Endothelial cell of umbilical vein (primary cell): Measurements from ENCODE around the gene SPACA7. TPM values are rescaled to one million over a fixed set of nuclear protein-coding genes. Genes with fewer than 3 reads are reported as not detected.

Source experiments
- BruUV-seq: library from RNA; stranded (reverse); fragments of 400-500 nt; replicated peaks from 2 replicates; lab custom pipeline; 2021; lab: Mats Ljungman, UMichigan
- CTCF ChIA-PET: fragments of 300-600, 350-600 bp; sonication (Branson Sonifier 250); formaldehyde crosslinking; loops from one replicate; lab custom pipeline; 2021; ENCODE audit warnings: antibody characterized with exemption, inconsistent platforms; lab: Charles Lee
- POLR2A ChIA-PET: fragments of 300-600, 350-600 bp; sonication (Branson Sonifier 250); formaldehyde crosslinking; loops from one replicate; lab custom pipeline; 2021; ENCODE audit warnings: antibody characterized with exemption, inconsistent platforms; lab: Charles Lee
- DNase-seq: peaks from one replicate; pipeline ENCODE4 v3.0.0-alpha.2; 2011; ENCODE audit warnings: low read depth, low spot score
- FAIRE-seq: peaks from 2 replicates; lab custom pipeline; 2011; peaks lifted over from hg19 to GRCh38; lab: Jason Lieb, UNC
- H2AFZ ChIP-seq: 2 replicates; pipeline ENCODE4 v1.6.0; 2012; ENCODE audit warnings: low read depth, low read length, control low read depth, inconsistent platforms
- H3K27ac ChIP-seq: 2 replicates; pipeline ENCODE4 v1.5.1; 2011; ENCODE audit warnings: low read depth, mild to moderate bottlenecking, control low read depth, low read length, moderate library complexity; ENCODE audit not compliant: insufficient read depth
- H3K27me3 ChIP-seq, 2 experiments: 2 replicates each; pipeline versions ENCODE4 v1.6.0 to v1.6.1; 2011; ENCODE audit warnings: low read length in 2 of 2, mixed read lengths in 1 of 2; ENCODE audit not compliant: control insufficient read depth in 2 of 2, insufficient read depth in 2 of 2
- H3K36me3 ChIP-seq, 2 experiments: 2 replicates in 1 of 2; 3 replicates in 1 of 2; pipeline ENCODE4 v1.5.1; 2011; ENCODE audit warnings: low read length in 2 of 2, mild to moderate bottlenecking in 1 of 2, moderate library complexity in 1 of 2; ENCODE audit not compliant: control insufficient read depth in 2 of 2, insufficient read depth in 2 of 2; ENCODE audit errors: extremely low read depth in 1 of 2
- H3K4me1 ChIP-seq: 3 replicates; pipeline ENCODE4 v1.5.1; 2011; ENCODE audit warnings: mild to moderate bottlenecking, low read length; ENCODE audit not compliant: control insufficient read depth, insufficient read depth; ENCODE audit errors: extremely low read depth
- H3K4me2 ChIP-seq: 2 replicates; pipeline ENCODE4 v1.6.1; 2011; ENCODE audit warnings: low read length, control low read depth, mixed read lengths; ENCODE audit not compliant: insufficient read depth
- H3K4me3 ChIP-seq, 3 experiments: fragments of 200-600 bp in 1 of 3; sonication (generic), shearing (Covaris generic) in 1 of 3; replicated peaks in 1 of 3; 2 replicates each; pipeline ENCODE4 v1.5.1; 2011 to 2016; ENCODE audit warnings: control low read depth in 3 of 3, low read length in 3 of 3, mild to moderate bottlenecking in 2 of 3, inconsistent platforms in 1 of 3, low read depth in 1 of 3, moderate library complexity in 1 of 3; ENCODE audit not compliant: insufficient read depth in 1 of 3
- H3K79me2 ChIP-seq: 2 replicates; pipeline ENCODE4 v1.6.0; 2012; ENCODE audit warnings: low read length, inconsistent platforms; ENCODE audit not compliant: control insufficient read depth, insufficient read depth
- H3K9ac ChIP-seq: replicated peaks from 2 replicates; pipeline ENCODE3; 2011; ENCODE audit warnings: low read length, control low read depth; ENCODE audit not compliant: insufficient read depth; ENCODE audit errors: extremely low read depth
- H3K9me1 ChIP-seq: replicated peaks from 3 replicates; pipeline ENCODE4 v1.6.0; 2011; ENCODE audit warnings: mild to moderate bottlenecking, low read length; ENCODE audit not compliant: control insufficient read depth, insufficient read depth; ENCODE audit errors: extremely low read depth
- H3K9me3 ChIP-seq: replicated peaks from 2 replicates; pipeline ENCODE4 v1.5.1; 2012; ENCODE audit warnings: low read length, inconsistent platforms; ENCODE audit not compliant: control insufficient read depth, insufficient read depth
- H4K20me1 ChIP-seq: replicated peaks from 2 replicates; pipeline ENCODE3; 2011; ENCODE audit warnings: mild to moderate bottlenecking, low read length; ENCODE audit not compliant: control insufficient read depth, insufficient read depth; ENCODE audit errors: extremely low read depth
- FOS ChIP-seq: IDR thresholded peaks from 2 replicates; pipeline ENCODE4 v1.6.1; 2011; ENCODE audit warnings: mild to moderate bottlenecking, low read length, moderate library complexity, borderline replicate concordance; ENCODE audit not compliant: insufficient read depth
- JUN ChIP-seq: IDR thresholded peaks from 2 replicates; pipeline ENCODE4 v1.6.1; 2011; ENCODE audit warnings: borderline replicate concordance, low read depth; ENCODE audit not compliant: insufficient read length, insufficient read depth
- MYC ChIP-seq: IDR thresholded peaks from one replicate; pipeline ENCODE4 v1.6.1; 2011; ENCODE audit warnings: mild to moderate bottlenecking, low read depth, low read length
- POLR2A ChIP-seq: IDR thresholded peaks from 2 replicates; pipeline ENCODE4 v1.6.1; 2012; ENCODE audit warnings: low read depth, mild to moderate bottlenecking, control low read depth, low read length
- dilution Hi-C: fragments of 300-500 bp; cut with MboI; formaldehyde crosslinking; loops from one replicate; pipeline ENCODE4 v1.15.0; 2019; ENCODE audit warnings: low sequenced_read_pairs; ENCODE audit not compliant: extremely low pct_ligation_motif_present
- intact Hi-C: fragments of 100-400 bp; cut with micrococcal nuclease; formaldehyde crosslinking; loops from one replicate; pipeline ENCODE4 v1.10.0; 2022
- polyA plus RNA-seq, 4 experiments: library from polyadenylated mRNA; depleted of rRNA in 3 of 4; stranded (reverse) in 3 of 4; unstranded in 1 of 4; fragments of >200 nt; gene quantifications; 2 replicates each; pipeline versions ENCODE4 v1.2.1 to v1.2.3, GENCODE V29; 2011 to 2012; ENCODE audit warnings: missing spikeins in 1 of 4
- total RNA-seq: library from RNA; stranded (reverse); gene quantifications from 2 replicates; pipeline ENCODE4 v1.2.3, GENCODE V29; 2021
- TF ChIP-seq, protein P1 (sequence below), 2 donors: IDR thresholded peaks; 1 replicate in 1 of 2; 2 replicates in 1 of 2; pipeline ENCODE4 v1.5.1; 2011; ENCODE audit warnings: low read length in 2 of 2, mild to moderate bottlenecking in 2 of 2, moderate library complexity in 2 of 2, control low read depth in 1 of 2, inconsistent platforms in 1 of 2, low read depth in 1 of 2; ENCODE audit not compliant: insufficient read depth in 1 of 2; ENCODE audit errors: extremely low read depth in 1 of 2
- TF ChIP-seq, protein P2 (sequence below): IDR thresholded peaks from 2 replicates; pipeline ENCODE4 v1.6.1; 2011; ENCODE audit not compliant: insufficient read depth, insufficient read length

The SPACA7 gene
- total and polyA plus RNA-seq, 2 donors (not counting 3 experiments of a cell fraction or from before 2014, with no cell fraction given) = not detected

DNA sequence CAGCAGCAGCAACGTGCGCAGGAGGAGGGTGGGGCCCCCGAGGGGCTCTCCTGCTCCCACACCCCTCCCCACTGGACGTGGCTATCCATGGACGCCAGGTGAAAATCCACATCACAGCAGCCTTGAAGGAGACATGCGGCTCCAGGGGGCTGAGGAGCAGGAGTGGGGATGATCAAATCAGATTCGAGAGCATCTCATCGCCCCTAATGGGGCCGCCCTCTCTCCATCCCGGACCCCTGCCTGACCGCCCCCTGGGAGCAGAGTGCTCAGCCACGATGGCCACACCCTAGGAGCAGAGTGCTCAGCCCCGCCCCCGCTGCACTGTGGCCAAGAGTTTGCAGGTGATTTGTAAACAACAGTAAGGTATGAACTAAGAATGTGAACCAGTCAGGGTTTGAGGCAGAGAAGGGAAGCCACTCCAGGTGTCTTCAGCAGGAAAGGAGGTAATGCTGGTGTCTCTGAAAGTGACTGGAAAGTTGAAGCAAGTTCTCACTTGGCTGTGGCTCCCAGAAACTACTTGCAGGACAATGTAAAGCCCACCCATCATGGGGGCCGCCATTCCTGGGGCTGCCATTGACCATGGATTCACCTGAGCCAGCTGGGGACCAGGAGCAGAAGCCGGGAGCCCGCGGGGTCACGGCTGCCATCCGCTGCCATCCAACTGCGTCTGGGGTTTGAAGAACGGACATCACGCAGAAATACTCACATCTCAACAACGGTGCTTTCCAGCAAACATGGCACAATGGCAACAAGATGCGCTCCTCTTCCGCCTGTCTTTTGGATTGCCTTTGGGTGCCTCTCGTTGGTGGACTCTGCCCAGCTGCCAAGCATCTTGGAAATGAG is 71.8 kb downstream of the SPACA7 start:
- FAIRE-seq (no peak), DNase-seq (no peak)
- H3K79me2 ChIP-seq = no peaks in the 10 kb centered on the region
- POLR2A ChIA-PET = no interaction called here
- no peak for TF ChIP-seq MYC
- no peak for TF ChIP-seq FOS
- no peak for TF ChIP-seq JUN
- TF ChIP-seq, protein P1, sequence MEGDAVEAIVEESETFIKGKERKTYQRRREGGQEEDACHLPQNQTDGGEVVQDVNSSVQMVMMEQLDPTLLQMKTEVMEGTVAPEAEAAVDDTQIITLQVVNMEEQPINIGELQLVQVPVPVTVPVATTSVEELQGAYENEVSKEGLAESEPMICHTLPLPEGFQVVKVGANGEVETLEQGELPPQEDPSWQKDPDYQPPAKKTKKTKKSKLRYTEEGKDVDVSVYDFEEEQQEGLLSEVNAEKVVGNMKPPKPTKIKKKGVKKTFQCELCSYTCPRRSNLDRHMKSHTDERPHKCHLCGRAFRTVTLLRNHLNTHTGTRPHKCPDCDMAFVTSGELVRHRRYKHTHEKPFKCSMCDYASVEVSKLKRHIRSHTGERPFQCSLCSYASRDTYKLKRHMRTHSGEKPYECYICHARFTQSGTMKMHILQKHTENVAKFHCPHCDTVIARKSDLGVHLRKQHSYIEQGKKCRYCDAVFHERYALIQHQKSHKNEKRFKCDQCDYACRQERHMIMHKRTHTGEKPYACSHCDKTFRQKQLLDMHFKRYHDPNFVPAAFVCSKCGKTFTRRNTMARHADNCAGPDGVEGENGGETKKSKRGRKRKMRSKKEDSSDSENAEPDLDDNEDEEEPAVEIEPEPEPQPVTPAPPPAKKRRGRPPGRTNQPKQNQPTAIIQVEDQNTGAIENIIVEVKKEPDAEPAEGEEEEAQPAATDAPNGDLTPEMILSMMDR (IDR thresholded peaks at IDR 0.05; ENCODE audit: extremely low read depth in 1 of 2, insufficient read depth in 1 of 2, low read depth in 1 of 2, low read length in 2 of 2) = no peak
- TF ChIP-seq POLR2A = no peak
- TF ChIP-seq, protein P2, sequence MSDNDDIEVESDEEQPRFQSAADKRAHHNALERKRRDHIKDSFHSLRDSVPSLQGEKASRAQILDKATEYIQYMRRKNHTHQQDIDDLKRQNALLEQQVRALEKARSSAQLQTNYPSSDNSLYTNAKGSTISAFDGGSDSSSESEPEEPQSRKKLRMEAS = no peak
- H3K27me3 ChIP-seq = no peaks in the 10 kb centered on the region
- CTCF ChIA-PET = no interaction called here
- no peaks in the 10 kb centered on the region for H4K20me1 ChIP-seq
- no peak overlapping the region for H3K9ac ChIP-seq
- H3K9me1 ChIP-seq = no peaks in the 10 kb centered on the region
- no peak overlapping the region for H3K4me3 ChIP-seq
- intact Hi-C loops = no loop called here
- H3K27ac ChIP-seq = no peak overlapping the region
- no peaks in the 10 kb centered on the region for H3K36me3 ChIP-seq
- H2AFZ ChIP-seq = no peak overlapping the region
- dilution Hi-C loops = no loop called here
- H3K4me1 ChIP-seq = no peaks in the 10 kb centered on the region
- no peak overlapping the region for H3K4me2 ChIP-seq
- H3K9me3 ChIP-seq = no peaks in the 10 kb centered on the region
- no TSS peak for BruUV-seq
